Measurements from ENCODE around the gene DMRTA2.

DMRTA2 gene

GRCh38 chr1:50373532-50373931 is 49.7 kb downstream of the DMRTA2 start:
- no peak for DNase-seq (ENCODE audit: low read depth)

GRCh38 chr1:50371749-50372148 is 51.5 kb downstream of the DMRTA2 start:
- no peak for DNase-seq (ENCODE audit: low read depth)

- DNase-seq (ENCODE audit: low read depth) = no peak
Observed at GRCh38 chr1:50369830-50370229, 53.4 kb downstream of the DMRTA2 start.

GRCh38 chr1:50369008-50369634 is 54.1 kb downstream of the DMRTA2 start:
- DNase-seq (ENCODE audit: low read depth) = no peak

GRCh38 chr1:50368179-50369007 is 54.9 kb downstream of the DMRTA2 start:
- peak; percentile 6 for DNase-seq (ENCODE audit: low read depth)

Data from activated T-cell treated with anti-CD3 and anti-CD28 coated beads for 24 hours (primary cell).